Mesendoderm (in vitro differentiated cells): ENCODE measurements around the gene KIF5C.
A peak's percentile ranks its signal among the peaks of the same experiment; 100 is the strongest.

ENCODE experiments used
- DNase-seq: peaks from one replicate; pipeline ENCODE4 v3.0.0; 2013
- H2AK5ac ChIP-seq: 2 replicates; pipeline ENCODE4 v1.6.1; 2013; ENCODE audit warnings: low read length, inconsistent platforms
- H2BK120ac ChIP-seq: 2 replicates; pipeline ENCODE4 v1.6.1; 2013; ENCODE audit warnings: low read depth, mild to moderate bottlenecking, low read length, moderate library complexity, mixed read lengths
- H2BK15ac ChIP-seq: replicated peaks from 2 replicates; pipeline ENCODE4 v1.6.1; 2013; ENCODE audit warnings: low read depth, mild to moderate bottlenecking, moderate library complexity
- H2BK5ac ChIP-seq: 2 replicates; pipeline ENCODE4 v1.6.1; 2013; ENCODE audit warnings: low read length, inconsistent platforms
- H3K18ac ChIP-seq: 2 replicates; pipeline ENCODE4 v1.6.1; 2013; ENCODE audit warnings: mild to moderate bottlenecking, low read length, mixed read lengths
- H3K23ac ChIP-seq: one replicate; pipeline ENCODE4 v1.6.1; 2013; ENCODE audit warnings: low read length
- H3K27ac ChIP-seq: 2 replicates; pipeline ENCODE4 v1.5.1; 2013; ENCODE audit warnings: low read depth, mild to moderate bottlenecking, inconsistent platforms, low read length, moderate library complexity
- H3K27me3 ChIP-seq: 2 replicates; pipeline ENCODE4 v1.6.1; 2013; ENCODE audit warnings: low read length, control low read depth, mild to moderate bottlenecking, inconsistent platforms; ENCODE audit not compliant: insufficient read depth, poor library complexity
- H3K36me3 ChIP-seq: 2 replicates; pipeline ENCODE4 v1.6.1; 2013; ENCODE audit warnings: low read length, inconsistent platforms; ENCODE audit not compliant: control insufficient read depth, insufficient read depth
- H3K4ac ChIP-seq: one replicate; pipeline ENCODE4 v1.6.1; 2013; ENCODE audit warnings: low read depth, mild to moderate bottlenecking, low read length, moderate library complexity
- H3K4me1 ChIP-seq: 2 replicates; pipeline ENCODE4 v1.6.1; 2013; ENCODE audit warnings: low read depth, low read length, inconsistent platforms; ENCODE audit not compliant: control insufficient read depth
- H3K4me2 ChIP-seq: 2 replicates; pipeline ENCODE4 v1.6.1; 2013; ENCODE audit warnings: low read length
- H3K4me3 ChIP-seq: 2 replicates; pipeline ENCODE4 v1.5.1; 2013; ENCODE audit warnings: mild to moderate bottlenecking, low read length
- H3K56ac ChIP-seq: one replicate; pipeline ENCODE4 v1.6.1; 2013; ENCODE audit warnings: low read length
- H3K79me1 ChIP-seq: 2 replicates; pipeline ENCODE4 v1.6.1; 2013; ENCODE audit warnings: low read length, inconsistent platforms
- H3K79me2 ChIP-seq: 2 replicates; pipeline ENCODE4 v1.6.1; 2013; ENCODE audit warnings: mild to moderate bottlenecking, low read length; ENCODE audit not compliant: control insufficient read depth, insufficient read depth
- H3K9ac ChIP-seq: 2 replicates; pipeline ENCODE4 v1.6.1; 2013; ENCODE audit warnings: low read length, inconsistent platforms
- H4K5ac ChIP-seq: one replicate; pipeline ENCODE4 v1.6.1; 2013; ENCODE audit warnings: low read length
- H4K8ac ChIP-seq: one replicate; pipeline ENCODE4 v1.6.1; 2013; ENCODE audit warnings: low read depth, mild to moderate bottlenecking, control low read depth, low read length, moderate library complexity
- WGBS: extraction: QIAGEN DNeasy Blood & Tissue Kit; methylation state at CpG from one replicate; pipeline ENCODE4 v1.1.7; 2013; ENCODE audit warnings: low lambda C conversion rate, missing lambda C conversion rate; ENCODE audit not compliant: insufficient coverage; ENCODE audit errors: extremely low coverage; 5-methylcytosine and 5-hydroxymethylcytosine counted together

Gene KIF5C

DNA sequence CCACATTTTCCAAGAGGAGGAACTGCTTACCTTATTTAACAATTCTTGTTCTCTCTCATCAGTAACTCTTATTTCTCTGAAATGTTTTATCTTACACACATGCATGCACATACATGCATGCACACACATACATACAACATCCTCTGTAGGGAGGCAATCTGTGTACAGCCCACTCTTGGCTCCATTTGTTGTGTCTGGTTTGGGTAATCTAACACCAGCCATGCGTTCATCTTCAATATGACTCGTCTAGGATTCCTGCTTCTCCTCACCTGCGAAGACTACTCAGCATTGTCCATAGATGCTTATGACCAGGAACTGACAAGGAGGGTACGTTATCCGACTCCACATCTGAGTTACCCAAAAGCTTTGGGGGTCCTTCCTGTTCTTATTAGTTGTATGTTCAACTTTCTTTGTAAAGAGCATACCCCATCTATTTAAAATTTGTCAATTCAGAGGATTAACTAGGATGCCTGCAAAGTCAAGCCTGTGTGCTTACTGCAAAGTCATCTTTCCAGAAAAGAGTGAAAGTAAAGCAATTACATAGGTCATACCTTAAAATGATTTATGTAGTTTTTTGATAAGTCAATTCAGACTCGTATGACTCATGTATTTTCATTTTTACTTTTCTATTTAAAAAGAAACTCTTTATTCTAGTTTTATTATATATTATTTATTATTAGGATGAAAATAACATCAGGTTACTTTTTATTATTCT, 181.7 kb downstream of the KIF5C start:
- no peak overlapping the region for H3K56ac ChIP-seq
- H3K9ac ChIP-seq: no peak overlapping the region
- WGBS: no CpG with 5 or more reads among the region's 6 CpGs
- no peaks in the 10 kb centered on the region for H3K4me1 ChIP-seq
- no peak overlapping the region for H2BK120ac ChIP-seq
- no peak overlapping the region for H3K4me3 ChIP-seq
- no peak overlapping the region for H3K27ac ChIP-seq
- no peak overlapping the region for H3K23ac ChIP-seq
- no peaks in the 10 kb centered on the region for H3K27me3 ChIP-seq
- H3K18ac ChIP-seq: no peak overlapping the region
- no peak overlapping the region for H3K4me2 ChIP-seq
- no peak overlapping the region for H3K4ac ChIP-seq
- H3K79me2 ChIP-seq: no peaks in the 10 kb centered on the region
- no peaks in the 10 kb centered on the region for H3K36me3 ChIP-seq
- H2BK5ac ChIP-seq: no peak overlapping the region
- H3K79me1 ChIP-seq: no peaks in the 10 kb centered on the region
- no peak for DNase-seq
- H2BK15ac ChIP-seq: no peak overlapping the region
- no peak overlapping the region for H4K5ac ChIP-seq
- H2AK5ac ChIP-seq: no peak overlapping the region
- no peak overlapping the region for H4K8ac ChIP-seq

DNA sequence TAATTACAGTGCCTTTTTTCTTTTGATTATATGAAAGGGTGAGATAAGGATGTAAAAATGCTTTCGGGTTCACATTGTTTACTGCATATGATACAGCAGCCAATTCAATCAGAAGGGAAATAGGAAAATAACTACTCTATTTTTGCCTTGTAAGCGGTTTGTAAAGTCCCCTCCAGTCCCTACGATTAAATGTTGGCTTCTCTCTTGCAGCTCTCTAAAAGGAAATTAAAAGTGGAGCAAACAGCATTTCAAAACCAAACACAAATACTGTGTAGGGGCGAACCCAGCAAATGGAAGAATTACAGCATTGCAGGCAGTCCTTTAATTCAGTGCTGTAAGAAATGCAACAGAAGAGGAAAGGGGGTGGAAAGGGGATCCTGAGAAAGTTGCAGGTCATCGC, 182.4 kb downstream of the KIF5C start:
- no CpG with 5 or more reads among the region's 5 CpGs for WGBS
- Histone ChIP-seq H4K8ac (no peak overlapping the region), H3K4me3 (no peak overlapping the region), H3K23ac (no peak overlapping the region), H3K4me1 (no peaks in the 10 kb centered on the region), H2BK120ac (no peak overlapping the region), H3K18ac (no peak overlapping the region), H3K79me1 (no peaks in the 10 kb centered on the region), H3K79me2 (no peaks in the 10 kb centered on the region), H3K36me3 (no peaks in the 10 kb centered on the region), H3K27me3 (no peaks in the 10 kb centered on the region), H4K5ac (no peak overlapping the region), H2AK5ac (no peak overlapping the region), H3K56ac (no peak overlapping the region), H3K27ac (no peak overlapping the region), H2BK15ac (no peak overlapping the region), H3K4ac (no peak overlapping the region), H3K4me2 (no peak overlapping the region), H2BK5ac (no peak overlapping the region), H3K9ac (no peak overlapping the region)
- DNase-seq: no peak

DNA sequence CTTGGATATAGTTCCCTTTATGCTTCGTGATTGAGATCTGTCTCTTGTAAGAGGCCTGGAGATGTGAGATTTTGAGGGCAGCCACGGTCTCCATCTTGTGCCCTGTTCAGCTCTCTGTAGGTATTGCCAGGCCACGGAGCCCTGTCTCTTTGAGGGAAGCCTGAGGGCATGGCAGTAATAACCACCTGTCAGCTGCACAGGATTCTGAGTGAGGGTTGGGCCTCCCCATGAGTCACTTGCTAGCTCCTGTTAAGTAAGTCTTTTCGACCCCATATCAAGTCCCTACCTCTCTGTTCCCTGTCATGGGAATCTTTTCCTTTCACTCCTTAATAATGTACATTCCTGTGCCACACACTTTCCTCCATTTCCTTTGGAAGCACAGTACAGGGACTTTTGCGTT, 183.9 kb downstream of the KIF5C start:
- Histone ChIP-seq H3K4me2 (no peak overlapping the region), H3K79me2 (no peaks in the 10 kb centered on the region), H3K56ac (no peak overlapping the region), H3K9ac (no peak overlapping the region), H3K4me1 (no peaks in the 10 kb centered on the region), H2AK5ac (no peak overlapping the region), H3K4ac (no peak overlapping the region), H3K79me1 (no peaks in the 10 kb centered on the region), H3K18ac (no peak overlapping the region), H3K36me3 (no peaks in the 10 kb centered on the region), H2BK5ac (no peak overlapping the region), H3K4me3 (no peak overlapping the region), H3K27ac (no peak overlapping the region), H3K27me3 (no peaks in the 10 kb centered on the region), H4K5ac (no peak overlapping the region), H3K23ac (no peak overlapping the region), H2BK120ac (no peak overlapping the region), H2BK15ac (no peak overlapping the region), H4K8ac (no peak overlapping the region)
- no CpG with 5 or more reads among the region's 5 CpGs for WGBS
- DNase-seq: no peak

DNA sequence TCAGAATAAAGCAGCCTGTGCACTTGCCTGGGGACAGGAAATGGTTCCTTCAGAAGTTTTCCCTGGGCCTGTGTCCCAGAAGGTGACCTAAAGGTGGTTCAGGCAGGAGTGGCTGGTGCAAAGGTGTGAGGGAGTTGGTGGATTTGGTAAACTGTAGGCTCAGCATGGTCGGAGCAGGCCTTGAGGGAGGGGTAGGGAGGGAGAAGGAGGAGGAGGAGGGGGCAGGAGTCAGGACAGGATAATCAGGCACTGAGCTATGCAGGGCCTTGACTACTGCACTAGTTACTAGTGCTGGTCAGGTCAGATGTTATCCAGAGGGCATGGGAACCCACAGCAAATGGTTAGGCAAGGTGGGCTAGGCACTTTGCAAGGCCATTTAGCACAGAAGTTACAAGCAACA, 184.8 kb downstream of the KIF5C start:
- Histone ChIP-seq H3K36me3 (no peaks in the 10 kb centered on the region), H3K27ac (no peak overlapping the region), H2AK5ac (no peak overlapping the region), H3K79me2 (no peaks in the 10 kb centered on the region), H4K8ac (no peak overlapping the region), H3K23ac (no peak overlapping the region), H4K5ac (no peak overlapping the region), H3K4me3 (no peak overlapping the region), H3K4me2 (no peak overlapping the region), H3K4me1 (peaks cover under 1% of the 10 kb centered on the region), H3K27me3 (no peaks in the 10 kb centered on the region), H2BK5ac (no peak overlapping the region), H3K9ac (no peak overlapping the region), H3K56ac (peak overlapping the region; percentile 6), H3K18ac (no peak overlapping the region), H2BK120ac (no peak overlapping the region), H3K4ac (peak overlapping the region; percentile 43), H3K79me1 (no peaks in the 10 kb centered on the region), H2BK15ac (no peak overlapping the region)
- DNase-seq: no peak
- no CpG with 5 or more reads among the region's 1 CpG for WGBS

DNA sequence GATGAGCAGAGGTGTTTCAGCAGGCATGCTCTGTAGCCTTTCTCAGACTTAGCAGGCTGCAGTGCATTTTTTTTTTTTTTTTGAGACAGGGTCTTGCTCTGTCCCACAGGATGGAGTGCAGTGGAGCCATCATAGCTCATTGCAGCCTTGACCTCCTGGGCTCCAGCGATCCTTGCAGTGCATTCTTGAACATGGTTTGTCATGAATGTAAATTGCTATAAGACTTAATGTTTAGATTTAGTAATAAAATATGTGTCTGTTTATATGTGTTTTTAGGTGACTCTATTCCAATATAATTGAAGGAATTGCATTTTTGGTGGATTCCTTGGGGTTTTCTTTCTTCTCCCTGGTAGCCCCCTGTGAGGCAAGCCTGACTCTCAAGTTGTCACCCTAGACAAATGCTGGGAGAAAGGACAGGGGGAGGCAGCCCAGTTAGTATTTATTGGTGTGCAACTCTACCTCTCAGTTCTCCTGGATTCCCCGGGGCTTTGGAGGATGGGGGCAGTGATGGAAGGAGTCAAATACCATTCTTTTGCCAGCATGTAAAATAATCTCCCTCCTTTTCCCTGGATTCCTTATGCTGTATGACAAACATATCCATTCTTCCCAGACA, 186.2 kb downstream of the KIF5C start:
- no CpG with 5 or more reads among the region's 2 CpGs for WGBS
- Histone ChIP-seq H3K4ac (no peak overlapping the region), H3K79me2 (no peaks in the 10 kb centered on the region), H3K27me3 (no peaks in the 10 kb centered on the region), H2BK15ac (no peak overlapping the region), H2BK120ac (no peak overlapping the region), H2BK5ac (no peak overlapping the region), H3K23ac (no peak overlapping the region), H3K27ac (no peak overlapping the region), H3K4me1 (peaks cover 2% of the 10 kb centered on the region), H4K5ac (no peak overlapping the region), H3K36me3 (no peaks in the 10 kb centered on the region), H3K56ac (no peak overlapping the region), H4K8ac (no peak overlapping the region), H2AK5ac (no peak overlapping the region), H3K9ac (no peak overlapping the region), H3K4me3 (no peak overlapping the region), H3K4me2 (no peak overlapping the region), H3K79me1 (no peaks in the 10 kb centered on the region), H3K18ac (no peak overlapping the region)
- DNase-seq: no peak

DNA sequence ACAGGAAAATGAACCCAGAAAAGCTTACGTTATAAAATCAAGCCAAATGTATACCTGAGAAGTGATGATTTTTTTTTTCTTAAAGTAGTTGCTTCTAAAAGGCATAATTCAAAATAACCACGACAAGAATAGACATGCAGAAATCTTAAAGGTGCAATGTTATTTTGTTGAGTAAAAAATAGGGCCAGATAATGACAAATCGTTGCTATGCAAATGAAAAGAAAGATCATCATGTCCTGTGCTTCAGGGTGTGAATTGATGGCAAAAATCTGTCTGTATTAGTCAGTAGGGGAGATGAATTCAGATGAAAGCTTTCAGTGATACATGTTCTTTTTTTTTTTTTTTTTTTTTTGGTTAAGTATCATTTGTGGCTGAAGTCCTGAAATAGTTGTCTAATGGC, 187.5 kb downstream of the KIF5C start:
- no peaks in the 10 kb centered on the region for H3K79me2 ChIP-seq
- no CpG with 5 or more reads among the region's 3 CpGs for WGBS
- H3K27ac ChIP-seq: no peak overlapping the region

More for the DNA sequence above, 187.5 kb downstream of the KIF5C start:
- H4K8ac ChIP-seq: no peak overlapping the region
- H4K5ac ChIP-seq: no peak overlapping the region
- H2BK5ac ChIP-seq: no peak overlapping the region
- H3K23ac ChIP-seq: no peak overlapping the region
- H3K27me3 ChIP-seq: no peaks in the 10 kb centered on the region
- H3K4ac ChIP-seq: no peak overlapping the region
- H3K4me2 ChIP-seq: no peak overlapping the region
- no peak for DNase-seq
- peaks cover 2% of the 10 kb centered on the region for H3K4me1 ChIP-seq
- H2AK5ac ChIP-seq: no peak overlapping the region
- H3K9ac ChIP-seq: no peak overlapping the region
- no peak overlapping the region for H3K4me3 ChIP-seq
- H2BK15ac ChIP-seq: no peak overlapping the region
- no peak overlapping the region for H3K18ac ChIP-seq
- no peaks in the 10 kb centered on the region for H3K79me1 ChIP-seq
- no peak overlapping the region for H3K56ac ChIP-seq
- H2BK120ac ChIP-seq: no peak overlapping the region
- no peaks in the 10 kb centered on the region for H3K36me3 ChIP-seq
